NK-92 (cell line): Measurements from ENCODE around the gene ZAP70.
"Not testable (repeated sequence)": the region's sequence is repeated elsewhere in the genome, so short reads cannot be mapped to it uniquely, and the experiment has no call there.

Experiments
- DNase-seq: peaks from one replicate; lab custom pipeline; 2025; ENCODE audit not compliant: unreplicated experiment; lab: John Stamatoyannopoulos, UW

The ZAP70 gene

DNA sequence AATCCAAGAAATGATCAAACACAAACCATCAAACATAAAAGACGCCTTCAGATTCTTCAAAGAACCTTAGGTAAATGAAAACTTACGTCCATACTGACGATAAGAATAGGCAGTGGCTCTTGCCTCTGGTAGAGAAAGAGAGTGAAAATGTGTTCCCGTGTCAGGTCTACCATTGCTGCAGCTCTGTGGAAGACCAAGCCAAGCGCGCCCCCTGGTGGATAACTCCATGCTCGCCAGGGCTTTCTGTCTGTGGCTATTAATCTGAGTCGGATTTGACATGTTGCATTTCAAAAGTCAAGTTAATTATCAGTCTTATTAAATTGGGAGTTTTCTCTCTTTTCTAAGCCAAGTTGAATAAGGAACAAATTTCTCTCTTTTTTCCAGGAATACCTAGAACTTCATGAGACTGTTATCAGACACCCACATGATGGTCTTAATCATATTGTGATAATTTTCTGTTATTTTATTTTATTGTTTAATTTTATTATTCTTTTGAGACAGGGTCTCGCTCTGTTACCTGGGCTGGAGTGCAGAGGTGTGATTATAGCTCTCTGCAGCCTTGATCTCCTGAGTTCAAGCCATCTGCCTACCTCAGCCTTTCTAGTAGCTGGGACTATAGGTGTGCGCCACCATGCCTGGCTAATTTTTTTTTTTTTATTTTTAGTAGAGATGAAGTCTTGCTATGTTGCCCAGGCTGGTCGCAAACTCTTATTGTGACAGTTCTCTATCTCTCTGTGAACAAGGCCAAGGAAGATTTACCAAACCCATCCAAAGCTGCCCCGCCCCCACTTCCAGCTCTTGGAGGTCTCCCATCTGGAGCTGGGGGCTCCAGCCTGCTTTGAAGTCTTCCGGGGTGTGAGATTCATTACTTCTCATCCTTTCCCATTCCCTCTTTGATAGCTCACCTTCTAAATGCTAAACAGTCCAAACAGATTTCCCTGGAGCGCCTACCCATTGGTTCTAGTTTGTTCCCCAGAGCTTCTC lies 15.8 kb upstream of the ZAP70 start:
- peak; percentile 6 for DNase-seq

DNA sequence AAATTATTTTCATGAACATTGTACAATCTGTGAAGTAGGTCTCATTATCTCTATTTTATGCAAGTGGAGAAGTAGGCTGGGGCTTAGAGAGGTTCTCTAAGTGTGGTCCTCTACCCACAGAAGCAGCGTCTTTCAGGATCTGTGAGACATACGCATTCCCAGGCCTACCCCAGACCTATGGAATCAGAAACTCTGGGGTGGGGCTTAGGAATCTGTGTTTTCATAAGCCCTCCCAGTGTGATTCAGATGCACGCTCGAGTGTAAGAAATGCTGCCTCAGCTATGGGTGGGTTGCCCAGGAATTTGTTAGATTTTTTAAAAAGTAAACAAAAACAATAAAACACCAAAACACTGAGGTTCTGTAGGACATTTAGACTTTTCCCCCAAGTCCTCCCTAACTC lies 14.8 kb upstream of the ZAP70 start:
- no peak for DNase-seq

DNA sequence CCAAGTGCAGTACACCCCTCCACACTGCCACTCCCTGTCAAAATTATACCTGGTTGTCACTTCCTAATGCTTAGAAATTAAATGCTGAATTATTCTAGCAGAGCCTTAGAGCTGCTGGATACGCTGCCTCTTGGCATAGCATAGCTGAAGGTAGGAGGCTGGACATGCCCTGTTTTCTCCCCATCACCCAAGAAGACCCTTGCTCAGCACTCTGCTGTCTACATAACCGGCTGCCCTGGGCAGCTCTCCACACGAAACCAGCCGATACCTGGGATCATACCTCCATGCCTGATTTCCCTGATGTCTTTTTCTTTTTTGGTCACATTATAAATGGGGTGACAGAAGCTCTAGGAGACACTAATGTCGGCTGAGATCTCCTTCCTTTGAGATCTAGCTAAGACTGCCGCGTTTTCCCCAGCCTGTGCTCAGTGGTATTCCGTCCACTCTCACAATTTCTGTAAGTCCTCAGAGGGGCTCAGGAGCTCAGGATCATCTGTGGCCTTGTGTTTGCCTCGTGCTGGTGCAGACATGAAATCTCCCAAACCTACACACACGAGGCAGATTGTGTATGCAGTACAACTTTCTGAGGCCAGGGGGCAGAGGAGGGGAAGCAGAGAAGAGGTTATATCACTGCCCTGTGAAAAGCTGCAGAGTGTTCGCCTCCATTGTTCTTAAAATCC lies 13.5 kb upstream of the ZAP70 start:
- DNase-seq = no peak

DNA sequence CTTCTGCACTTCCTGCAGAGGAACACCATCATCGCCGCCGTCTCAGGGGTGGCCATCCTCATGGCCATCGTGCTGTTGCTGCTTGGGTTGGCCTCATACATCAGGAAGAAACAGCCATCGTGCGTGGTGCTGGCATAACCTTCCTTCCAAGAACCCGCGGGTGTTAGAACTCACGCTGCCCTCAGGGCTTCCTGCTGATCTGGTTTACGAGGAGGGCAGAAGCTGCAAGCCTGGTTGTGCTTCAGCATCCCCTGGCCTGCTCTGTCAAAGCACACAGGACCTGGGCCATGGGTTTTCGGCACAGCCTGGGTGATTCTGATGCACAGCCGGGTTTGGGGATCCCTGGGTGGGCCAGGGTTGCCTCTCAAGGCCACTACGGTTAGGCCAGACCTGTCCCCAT lies 12.2 kb upstream of the ZAP70 start:
- DNase-seq = no peak

DNA sequence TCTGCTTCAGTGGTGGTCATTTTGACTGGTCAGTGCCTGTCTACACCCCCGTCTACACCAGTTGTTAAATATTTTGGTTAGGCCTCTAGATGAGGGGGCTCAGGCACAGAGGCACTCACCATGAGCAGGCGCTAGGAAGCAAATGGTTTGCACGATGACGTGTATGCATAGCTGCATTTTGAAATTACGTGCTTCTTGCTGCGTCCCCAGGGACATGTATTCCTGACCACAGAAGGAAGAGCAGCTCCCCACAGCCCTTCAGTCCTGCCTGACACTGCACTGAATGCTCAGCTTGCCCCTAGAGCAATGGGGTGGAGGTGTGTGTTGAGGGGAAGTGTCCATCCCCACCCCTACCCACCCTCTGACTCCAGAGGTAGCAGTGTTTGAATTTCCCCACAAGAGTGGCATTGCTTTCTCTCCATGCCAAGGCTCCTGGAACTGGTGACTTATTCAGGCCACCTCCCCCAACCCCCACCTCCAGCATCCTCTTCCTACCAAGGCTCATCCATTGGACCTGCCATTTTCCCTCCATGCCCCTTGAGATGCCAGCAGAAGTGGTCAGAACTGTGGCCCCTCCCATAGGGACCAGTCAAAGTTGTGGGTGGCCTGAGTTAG lies 11.4 kb upstream of the ZAP70 start:
- no peak for DNase-seq

DNA sequence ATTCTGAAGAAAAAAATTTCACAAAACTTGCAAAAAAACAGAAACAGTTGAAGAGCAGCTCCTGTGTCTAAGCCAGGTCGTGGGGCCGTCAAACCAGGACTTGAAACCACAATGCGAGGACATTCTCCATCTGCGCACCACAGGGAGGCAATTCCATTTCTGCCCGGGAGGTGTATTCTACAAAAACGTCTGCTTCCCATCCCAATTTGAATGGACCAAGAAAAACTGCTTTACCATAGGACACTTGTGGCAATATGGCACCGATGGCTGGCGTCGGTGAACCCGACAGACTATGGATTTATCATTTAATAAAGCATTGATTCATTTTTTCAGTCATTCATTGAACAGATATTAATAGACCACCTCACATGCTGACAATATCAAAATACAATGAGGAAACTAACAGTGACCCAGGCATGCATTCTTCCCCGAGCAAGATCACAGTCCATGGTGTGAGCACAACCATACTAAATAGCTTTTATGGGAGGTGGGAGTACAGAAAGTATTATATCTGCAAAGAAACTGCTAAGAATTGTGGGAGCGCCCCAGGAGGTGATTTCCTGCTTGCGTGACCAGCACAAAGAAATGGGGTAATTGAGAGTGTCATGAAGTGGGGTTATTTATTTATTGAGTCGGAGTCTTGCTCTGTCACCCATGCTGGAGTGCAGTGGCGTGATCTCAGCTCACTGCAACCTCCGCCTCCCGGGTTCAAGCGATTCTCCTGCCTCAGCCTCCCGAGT lies 10.5 kb upstream of the ZAP70 start:
- no peak for DNase-seq

DNA sequence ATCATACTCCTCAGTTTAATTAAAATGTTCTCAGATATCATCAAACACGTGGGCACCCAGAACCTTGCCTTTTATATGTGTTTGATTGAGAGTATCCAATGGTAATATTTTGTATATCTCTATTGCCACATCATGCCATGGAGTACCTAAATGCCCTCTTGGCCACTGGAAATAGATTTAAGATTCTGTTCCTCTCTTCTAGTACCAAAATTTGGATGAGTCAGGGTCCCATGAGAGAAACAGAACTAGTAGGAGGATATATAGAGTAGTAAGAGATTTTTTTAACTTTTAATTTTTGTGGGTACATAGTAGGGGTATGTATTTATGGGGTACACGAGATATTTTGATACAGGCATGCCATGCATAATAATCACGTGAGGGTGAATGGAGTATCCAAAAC lies 9.6 kb upstream of the ZAP70 start:
- DNase-seq = no peak

DNA sequence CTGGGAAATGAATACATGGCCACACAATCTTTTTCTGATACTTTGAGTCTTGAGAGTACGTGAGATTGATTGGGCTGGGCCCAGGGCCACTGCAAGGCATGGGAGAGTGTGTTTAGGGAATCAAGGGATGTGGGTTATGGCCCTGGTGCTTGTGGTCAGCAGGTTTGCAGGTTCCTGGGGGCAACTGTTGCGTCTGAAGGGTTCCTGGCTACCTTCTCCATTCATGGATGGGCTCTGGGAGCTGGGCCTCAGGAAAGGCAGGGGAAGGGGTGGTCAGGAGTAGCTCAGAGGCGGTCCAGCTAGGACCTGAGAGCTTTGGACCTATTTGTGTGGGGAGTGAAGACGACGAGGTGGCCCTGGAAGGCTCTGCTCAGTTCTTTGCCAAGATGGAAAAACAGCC lies 8.4 kb upstream of the ZAP70 start:
- DNase-seq = no peak

DNA sequence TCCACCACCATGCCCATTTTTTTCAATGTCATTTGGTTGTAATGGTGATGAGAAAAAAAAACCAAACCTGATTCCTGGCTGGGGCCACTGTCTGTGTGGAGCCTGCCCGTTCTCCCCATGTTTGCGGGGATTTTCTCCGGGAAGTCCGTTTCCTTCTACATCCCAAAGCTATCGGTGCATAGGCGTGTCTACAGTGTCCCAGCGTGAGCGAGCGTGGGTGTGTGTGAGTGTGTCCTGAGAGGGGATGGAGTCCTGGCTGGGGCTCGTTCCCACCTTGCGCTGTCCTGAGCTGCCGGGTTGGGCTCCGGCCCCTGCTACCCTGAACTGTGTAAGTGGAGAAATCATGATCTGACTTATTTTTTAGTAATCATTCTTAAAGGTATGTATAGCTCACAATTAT lies 7.3 kb upstream of the ZAP70 start:
- DNase-seq = no peak

DNA sequence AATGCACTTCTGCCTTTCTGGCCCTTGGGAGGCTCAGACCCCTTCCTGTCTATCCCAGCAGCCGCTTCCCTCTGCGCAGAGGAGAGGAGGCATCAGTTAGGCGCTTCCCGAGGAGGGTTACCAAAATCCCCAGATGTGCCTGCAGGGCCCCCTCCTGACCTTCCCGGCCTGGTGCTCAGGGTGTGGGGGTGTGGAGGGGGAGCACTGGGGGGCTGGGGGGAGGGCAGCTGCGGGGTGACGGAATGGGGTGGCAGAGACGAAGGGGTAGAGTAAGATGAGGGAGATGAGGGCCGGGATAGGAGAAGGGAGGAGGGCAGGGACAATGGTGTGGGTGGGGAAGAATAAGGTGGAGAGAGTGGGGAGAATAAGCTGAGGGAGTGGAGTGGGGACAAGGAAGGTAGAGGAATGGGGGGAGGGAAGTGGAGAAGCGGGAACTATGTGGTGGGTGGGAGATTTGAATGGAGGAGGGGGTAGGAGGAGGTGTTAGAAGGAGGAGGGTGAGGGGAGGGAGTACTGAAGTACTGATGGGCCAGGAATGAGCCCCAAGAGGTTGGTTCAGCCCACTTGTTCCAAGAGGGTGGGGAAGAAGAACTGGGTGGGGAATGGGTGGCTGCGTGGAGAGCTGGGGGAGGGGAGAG lies 6.5 kb upstream of the ZAP70 start:
- no peak for DNase-seq

DNA sequence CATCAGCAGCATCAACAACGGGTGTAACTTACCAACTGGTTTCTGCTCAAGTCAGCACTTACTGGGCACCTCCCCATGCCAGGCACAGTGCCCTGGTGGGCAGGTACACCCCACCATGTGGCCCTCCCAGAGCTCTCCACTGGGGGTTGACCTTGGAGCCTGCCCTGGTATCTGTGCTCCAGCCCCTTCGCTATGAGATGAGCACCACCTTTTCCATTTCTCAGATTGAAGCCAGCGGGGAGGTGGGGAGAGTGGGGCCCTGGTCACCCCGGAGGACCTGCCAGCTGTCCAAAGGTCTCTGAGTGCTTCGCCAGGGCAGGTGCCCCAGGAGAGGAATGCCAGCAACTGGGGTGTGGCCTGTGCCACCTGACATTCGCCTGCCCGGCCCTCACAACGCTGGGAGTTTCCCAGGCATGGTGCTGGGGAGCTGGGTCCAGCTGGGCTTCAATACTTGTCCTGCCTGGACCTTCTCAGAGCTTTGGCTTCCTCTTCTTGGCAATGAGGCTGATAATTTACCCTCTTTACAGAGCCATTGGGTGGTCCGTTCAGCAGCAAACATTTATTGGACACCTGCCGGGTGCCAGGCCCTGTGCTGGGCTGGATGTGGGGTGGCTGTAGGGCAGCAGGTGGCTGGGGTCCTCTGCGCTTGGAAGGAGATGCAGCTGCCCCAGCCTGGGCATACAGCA lies 5.9 kb upstream of the ZAP70 start:
- DNase-seq = no peak

DNA sequence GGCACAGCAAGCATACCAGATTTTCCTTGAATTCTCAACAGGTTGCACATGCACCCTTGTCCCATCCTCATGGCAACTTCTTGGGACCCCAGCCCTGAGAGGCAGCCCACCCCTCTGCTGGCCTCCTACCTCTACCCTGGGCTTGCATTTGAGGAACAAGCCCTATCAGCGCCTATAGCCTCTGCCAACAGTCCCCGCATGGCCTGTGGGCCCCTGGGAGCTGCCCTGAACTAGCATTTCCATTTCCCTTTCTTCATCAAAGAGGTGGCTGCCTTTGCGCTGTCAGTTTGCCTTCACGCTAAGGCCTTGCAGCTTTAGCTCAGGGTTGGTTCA lies 5.4 kb upstream of the ZAP70 start:
- no peak for DNase-seq

DNA sequence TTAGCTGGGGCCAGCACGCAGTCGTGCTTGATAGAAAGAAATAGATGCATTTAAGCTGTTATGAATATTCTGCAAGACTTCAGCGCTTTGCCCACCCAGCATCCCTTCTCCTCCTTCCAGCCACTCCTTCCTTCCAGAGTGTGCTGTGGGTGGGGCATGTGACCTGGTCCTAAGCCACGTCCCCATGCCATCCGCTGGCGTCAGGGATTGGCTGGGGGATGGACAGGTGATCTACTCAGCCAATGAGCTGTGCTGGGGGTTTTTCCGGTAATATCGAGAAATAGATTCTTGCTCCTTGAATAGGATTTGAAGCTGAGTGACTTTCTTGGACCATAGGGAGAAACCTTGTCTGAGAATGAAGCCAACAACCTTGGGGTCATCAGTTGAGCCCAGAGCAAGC lies 4.8 kb upstream of the ZAP70 start:
- no peak for DNase-seq

DNA sequence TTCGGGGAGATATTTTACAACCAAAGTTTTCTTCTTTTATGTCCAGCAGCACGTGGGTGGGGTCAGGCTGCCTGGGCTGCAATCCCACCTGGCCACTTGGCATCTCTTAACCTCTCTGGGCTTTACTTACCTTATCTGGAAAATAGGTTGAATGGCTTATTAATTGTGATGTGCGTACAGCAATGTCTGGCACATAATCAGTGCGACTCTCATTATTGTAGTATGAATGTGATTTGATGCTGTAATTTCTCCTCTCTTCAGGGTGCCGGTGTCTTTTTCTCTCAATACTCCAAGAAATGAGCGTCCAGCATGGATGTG lies 2.0 kb upstream of the ZAP70 start:
- no peak for DNase-seq

DNA sequence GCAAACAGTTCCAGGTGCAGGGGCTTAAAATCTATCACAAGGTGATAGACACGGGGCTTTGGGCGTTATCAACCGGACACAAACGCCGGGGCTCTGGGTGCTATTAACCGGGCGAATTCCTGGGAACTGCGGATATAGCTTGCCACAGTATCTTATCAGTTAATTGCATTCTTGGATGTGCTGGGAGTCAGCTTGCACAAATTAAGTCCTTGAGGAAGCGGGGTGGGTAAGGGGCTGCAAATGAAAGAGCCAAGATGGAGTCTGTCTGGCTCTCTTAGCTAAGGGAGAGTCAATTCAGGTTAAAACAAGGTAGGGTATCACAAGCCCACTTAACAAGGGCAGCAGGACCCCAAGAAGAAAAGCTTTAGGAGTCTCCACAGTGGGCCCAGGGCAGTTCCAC lies 1.2 kb upstream of the ZAP70 start:
- DNase-seq = not testable (repeated sequence)

DNA sequence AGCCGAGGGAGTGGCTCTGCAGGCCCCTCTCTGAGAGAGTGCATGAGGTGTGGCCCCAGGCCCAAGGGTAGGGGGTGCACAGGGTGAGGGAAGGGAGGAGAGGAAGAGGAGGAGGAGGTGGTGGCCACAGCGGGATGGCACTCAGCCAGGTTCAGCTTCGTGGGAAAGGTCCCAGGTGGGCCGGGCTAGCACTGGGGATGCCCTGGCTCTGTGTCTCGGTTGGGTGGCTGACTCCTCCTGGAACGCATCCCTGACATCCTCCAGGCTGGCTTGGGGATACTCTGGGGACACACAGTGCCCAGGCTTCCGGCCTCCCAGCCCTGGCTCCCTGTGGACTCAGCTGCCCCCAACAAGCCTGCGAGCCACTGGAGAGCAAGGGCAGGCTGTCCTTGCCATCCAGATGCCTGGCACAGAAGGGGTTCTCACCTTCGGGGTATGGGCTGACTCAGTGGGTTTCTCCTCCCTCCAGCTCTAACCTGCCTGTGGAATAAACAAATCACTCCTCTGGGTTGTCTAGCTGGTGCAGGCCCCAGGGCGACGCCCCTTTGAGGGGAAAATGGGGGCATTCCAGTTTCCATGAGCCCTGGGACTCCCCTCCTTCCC lies 582 bp upstream of the ZAP70 start:
- DNase-seq = no peak

DNA sequence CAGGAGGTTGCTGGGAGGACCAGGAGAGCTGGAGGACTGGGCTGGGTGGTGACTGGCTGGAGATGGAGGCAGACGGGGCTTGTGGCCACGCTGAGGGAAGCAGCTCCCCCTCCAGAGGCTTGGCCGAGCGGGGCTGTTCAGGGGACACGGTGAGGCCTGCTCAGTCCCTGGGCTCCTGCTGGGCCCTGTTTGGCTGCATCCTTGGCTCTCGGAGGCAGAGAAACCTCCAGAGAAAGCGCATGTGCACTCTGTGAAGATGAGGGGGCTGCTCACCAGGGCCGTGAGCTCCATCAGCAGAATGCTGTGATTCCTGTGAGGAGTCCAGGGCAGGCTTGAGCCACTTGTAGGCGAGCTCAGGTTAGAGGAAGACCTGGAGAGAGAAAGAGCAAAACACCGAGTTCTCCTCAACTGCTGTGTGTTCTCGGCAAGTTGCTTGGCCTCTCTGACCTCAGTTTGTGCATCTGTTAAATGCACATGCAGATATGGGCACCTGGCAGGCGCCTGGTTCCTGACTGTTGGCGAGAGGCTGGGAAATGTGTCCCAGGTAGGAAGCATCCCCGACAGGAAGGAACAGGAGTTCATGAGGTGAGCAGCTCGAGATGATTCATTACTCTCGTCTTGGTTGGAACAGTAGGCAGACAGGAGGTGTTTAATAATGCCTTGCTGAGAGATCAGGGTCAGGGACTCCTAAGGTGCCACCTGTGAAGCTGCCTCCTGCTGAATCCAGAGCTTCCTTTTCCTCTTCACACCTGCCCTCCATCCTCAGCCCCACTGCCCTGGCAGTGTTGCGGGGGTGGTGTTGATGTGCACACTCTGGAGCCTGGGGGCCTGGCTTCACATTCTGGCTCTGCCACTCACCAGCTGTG lies 941 bp downstream of the ZAP70 start:
- no peak for DNase-seq

DNA sequence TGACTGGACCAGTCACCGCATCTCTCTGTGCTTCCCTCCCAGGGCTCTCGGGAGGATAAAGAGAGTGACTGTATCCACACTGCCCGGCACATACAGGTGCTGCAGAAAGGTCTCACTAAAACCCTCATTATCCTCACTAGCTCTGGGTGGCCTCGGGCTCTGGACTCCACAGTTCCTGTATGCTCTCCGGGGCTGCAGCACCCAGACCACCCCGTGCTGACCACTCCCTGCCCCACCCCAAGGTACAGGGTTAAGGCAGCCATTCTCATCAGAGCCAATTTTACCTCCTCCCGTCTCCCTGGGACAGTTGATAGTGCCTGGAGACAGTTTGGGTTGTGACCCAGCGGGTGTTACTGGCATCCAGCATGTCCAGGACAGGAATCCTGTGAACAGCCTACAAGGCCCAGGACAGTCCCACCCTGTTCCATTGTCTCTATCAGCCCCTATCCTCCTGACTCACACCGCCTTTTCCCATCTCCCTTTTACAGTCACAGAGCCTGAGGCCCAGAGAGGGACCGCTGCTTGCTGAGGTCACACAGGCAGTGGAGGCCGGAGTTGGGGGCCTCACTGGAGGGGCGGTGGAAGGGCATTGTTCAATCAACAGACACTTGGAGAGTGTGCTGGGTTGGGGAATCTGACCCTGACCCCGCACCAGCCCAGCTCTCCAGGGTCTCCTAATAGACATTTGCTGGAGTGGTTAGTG lies 1.7 kb downstream of the ZAP70 start:
- no peak for DNase-seq
